ENCODE results near the gene PTS.
A peak's percentile ranks its signal among the peaks of the same experiment; 100 is the strongest.

Gene PTS

DNA sequence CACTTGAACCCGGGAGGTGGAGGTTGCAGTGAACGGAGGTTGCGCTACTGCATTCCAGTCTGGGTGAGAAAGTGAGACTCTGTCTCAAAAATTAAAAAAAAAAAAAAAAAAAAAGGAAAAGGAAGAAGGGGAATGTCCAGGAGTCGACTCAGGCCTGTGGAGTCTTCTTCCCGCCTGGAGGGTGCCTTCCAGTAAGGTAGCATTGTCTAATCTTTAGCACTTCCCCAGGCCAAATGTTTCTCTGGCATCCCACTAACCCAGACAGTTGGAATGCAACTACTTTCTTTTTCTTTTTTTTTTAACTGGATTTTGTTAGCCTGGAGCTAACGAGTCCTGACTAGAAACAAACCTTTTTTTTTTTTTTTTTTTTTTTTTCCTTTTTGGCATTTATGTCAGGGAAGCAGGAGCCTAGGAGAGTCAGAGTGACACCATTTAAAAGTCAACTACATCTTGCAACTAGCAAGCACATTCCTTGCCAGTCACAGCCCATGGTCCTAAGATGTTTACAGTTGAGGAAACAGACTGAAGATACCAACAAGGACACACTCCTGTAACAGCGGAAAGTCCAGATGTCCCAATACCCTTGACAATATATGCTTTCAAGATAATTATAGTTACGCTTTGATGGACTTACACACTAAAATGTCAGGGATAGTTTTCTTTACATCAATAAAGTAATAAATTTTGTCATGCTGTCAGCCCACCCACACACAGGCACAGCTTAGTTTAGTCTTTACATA lies 23.8 kb downstream of the PTS start:
- no peak for DNase-seq (ENCODE audit: low read depth)
- TF ChIP-seq, protein P1, sequence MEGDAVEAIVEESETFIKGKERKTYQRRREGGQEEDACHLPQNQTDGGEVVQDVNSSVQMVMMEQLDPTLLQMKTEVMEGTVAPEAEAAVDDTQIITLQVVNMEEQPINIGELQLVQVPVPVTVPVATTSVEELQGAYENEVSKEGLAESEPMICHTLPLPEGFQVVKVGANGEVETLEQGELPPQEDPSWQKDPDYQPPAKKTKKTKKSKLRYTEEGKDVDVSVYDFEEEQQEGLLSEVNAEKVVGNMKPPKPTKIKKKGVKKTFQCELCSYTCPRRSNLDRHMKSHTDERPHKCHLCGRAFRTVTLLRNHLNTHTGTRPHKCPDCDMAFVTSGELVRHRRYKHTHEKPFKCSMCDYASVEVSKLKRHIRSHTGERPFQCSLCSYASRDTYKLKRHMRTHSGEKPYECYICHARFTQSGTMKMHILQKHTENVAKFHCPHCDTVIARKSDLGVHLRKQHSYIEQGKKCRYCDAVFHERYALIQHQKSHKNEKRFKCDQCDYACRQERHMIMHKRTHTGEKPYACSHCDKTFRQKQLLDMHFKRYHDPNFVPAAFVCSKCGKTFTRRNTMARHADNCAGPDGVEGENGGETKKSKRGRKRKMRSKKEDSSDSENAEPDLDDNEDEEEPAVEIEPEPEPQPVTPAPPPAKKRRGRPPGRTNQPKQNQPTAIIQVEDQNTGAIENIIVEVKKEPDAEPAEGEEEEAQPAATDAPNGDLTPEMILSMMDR (conservative IDR thresholded peaks at IDR 0.05; ENCODE audit: control insufficient read depth, insufficient read depth, low read depth, low read length): no peak
- H3K4me3 ChIP-seq (ENCODE audit: control insufficient read depth, low read depth, low read length): no peak overlapping the region

DNA sequence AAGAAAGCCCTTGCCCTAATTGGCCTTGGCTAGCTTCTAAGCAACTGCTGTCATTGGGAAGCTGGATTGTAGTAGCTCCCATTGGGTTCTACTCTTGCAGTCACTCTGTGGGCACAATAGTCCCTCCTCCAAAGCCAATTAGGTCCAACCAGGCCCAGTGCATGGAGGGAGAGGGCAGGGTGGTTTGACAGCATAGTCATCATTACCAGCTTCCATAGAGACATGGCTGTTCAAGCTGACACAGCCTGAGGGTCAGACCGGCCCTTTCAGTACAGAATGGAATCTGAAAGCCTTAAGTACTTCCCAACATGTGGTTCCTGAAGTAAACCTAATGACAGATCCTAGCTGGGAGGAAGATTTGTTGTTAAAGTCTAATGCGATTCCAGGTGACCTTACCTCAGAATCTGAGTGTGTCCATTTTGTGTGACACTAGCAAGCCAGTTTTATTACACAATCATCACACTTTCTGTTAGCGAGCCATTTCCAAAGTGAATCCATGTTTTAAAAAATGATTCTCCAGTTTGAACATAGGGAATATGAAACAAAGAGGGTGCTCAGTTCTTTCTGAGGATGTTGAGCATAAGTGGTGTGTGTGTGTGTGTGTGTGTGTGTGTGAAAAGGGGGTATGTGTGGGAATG lies 27.5 kb downstream of the PTS start:
- no peak overlapping the region for H3K4me3 ChIP-seq (ENCODE audit: control insufficient read depth, low read depth, low read length)
- no peak for DNase-seq (ENCODE audit: low read depth)
- TF ChIP-seq, protein P1 (conservative IDR thresholded peaks at IDR 0.05; ENCODE audit: control insufficient read depth, insufficient read depth, low read depth, low read length): no peak

DNA sequence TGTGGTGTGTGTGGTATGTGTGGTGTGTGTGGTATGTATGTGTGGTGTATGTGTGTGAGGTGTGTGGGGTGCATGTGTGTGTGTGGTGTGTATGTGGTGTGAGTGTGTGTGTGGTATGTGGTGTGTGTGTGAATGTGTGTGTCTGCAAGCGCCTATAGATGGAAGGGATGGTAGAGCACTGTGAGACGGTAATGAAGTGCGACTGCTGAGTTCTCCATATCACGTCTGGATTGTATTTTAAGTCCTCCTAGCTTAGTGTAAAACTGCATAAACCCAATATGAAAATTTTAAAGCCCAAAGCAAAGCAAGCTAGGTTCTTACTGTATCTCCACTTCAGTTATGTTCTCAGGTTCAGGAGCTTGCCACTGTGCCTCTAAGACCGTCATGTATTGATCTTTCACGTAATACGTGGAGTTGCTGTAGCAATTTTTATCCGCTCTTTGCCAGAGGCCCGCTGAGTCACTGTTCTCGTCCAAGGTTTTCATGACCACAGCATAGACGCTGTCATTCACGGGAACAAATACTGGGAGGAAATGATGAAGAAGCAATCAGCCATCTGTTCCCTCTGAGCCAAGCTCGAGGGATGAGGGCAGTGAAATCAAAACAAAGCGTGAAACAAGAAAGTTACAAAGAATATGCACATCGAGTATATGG lies 29.0 kb downstream of the PTS start:
- DNase-seq (ENCODE audit: low read depth): peak; percentile 84
- H3K4me3 ChIP-seq (ENCODE audit: control insufficient read depth, low read depth, low read length): no peak overlapping the region
- TF ChIP-seq, protein P1 (conservative IDR thresholded peaks at IDR 0.05; ENCODE audit: control insufficient read depth, insufficient read depth, low read depth, low read length): no peak

DNA sequence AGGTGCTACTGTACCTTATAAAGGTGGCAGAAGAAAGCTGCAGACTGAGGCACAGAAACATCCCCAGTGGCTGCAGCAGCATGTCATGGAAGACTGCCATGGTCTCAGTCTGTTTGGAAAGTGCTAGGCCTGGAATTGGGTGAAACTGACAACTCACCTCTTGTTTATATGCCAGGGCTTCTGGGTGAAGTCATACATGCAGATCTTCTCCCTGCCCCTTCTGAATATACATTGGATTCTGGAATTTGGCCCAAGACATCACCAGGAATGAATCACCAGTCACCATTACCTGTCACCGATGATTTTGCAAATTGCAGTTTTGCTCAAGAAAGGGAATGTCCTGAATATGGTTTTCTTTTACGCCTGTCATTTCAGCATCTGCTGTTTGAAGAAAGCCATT lies 34.3 kb downstream of the PTS start, which contains the start of gene PLET1:
Gene PLET1 (minus strand): TSS at position 371 of the 400 bp plus-strand sequence. CDS start 271 bp downstream, at position 100.
- TF ChIP-seq, protein P1 (conservative IDR thresholded peaks at IDR 0.05; ENCODE audit: control insufficient read depth, insufficient read depth, low read depth, low read length): no peak
- no peak within 1 kb of the TSS for H3K4me3 ChIP-seq (ENCODE audit: control insufficient read depth, low read depth, low read length)
- DNase-seq (ENCODE audit: low read depth): no peak

DNA sequence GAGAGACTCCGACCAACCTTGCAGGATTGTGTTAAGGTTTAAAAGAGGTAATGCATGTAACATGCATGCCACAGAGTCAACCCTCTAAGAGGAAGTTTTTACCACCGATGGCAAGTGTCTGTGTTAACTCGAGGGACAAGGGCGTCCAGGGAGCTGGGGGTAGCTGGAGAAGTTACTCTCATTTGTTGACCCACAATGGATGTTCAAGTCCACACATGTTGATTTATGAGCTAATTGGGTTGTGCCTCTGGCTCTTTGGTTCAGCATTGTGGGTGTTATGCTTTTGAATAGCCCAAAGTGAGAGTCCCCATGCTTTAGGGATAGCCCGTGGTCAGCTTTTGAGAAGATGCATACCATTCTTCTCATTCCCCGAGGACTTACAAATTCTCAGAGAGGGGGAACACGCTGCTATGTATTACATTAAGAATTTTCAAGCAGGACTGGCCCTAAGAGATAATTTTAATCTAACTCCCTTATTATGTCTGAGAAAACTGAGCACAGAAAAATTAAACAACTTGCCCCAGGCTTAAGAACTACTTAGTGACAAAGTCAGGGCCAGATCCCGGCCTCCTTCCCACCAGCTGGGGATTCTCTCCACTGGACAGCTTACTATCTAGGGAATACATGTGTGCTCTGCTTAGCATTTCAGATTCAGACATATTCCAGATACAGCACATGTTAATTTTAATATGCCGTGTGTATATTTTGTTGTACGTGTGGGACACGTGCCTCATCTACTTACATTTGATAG lies 39.6 kb downstream of the PTS start:
- TF ChIP-seq, protein P1 (conservative IDR thresholded peaks at IDR 0.05; ENCODE audit: control insufficient read depth, insufficient read depth, low read depth, low read length): no peak
- H3K4me3 ChIP-seq (ENCODE audit: control insufficient read depth, low read depth, low read length): no peak overlapping the region
- DNase-seq (ENCODE audit: low read depth): no peak

DNA sequence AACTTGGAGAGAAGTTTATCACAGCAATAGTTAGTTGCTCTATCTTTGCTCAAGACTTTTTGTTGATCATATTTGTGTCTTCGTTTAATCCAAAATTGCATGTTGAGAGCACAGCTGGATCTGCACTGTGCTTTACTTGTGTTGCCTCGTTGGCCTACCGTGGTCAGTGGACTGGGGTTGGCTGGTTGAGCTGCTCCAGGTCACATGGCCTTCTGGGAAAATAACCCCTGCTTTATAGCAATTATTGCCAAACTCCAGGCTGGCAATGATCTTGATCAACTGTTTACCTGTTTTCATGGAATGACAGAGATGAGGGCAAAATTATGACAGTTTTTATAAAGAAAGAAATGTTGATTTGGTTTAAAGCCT lies 40.2 kb downstream of the PTS start:
- DNase-seq (ENCODE audit: low read depth): no peak
- TF ChIP-seq, protein P1 (conservative IDR thresholded peaks at IDR 0.05; ENCODE audit: control insufficient read depth, insufficient read depth, low read depth, low read length): no peak
- no peak overlapping the region for H3K4me3 ChIP-seq (ENCODE audit: control insufficient read depth, low read depth, low read length)

Data from fibroblast of mammary gland (primary cell).